LNCaP clone FGC (cell line): ENCODE measurements around the gene SIRT7.

Experiments used
- DNase-seq: peaks from one replicate; pipeline ENCODE4 v3.0.0-alpha.2; 2011; ENCODE audit warnings: low read depth
- H3K4me3 ChIP-seq: 2 replicates; pipeline ENCODE4 v1.5.1; 2011; ENCODE audit warnings: mild to moderate bottlenecking, low read depth, low read length, control low read depth
- TF ChIP-seq, protein P1 (sequence below): IDR thresholded peaks from 2 replicates; pipeline ENCODE4 v1.5.1; 2012; ENCODE audit warnings: mild to moderate bottlenecking; ENCODE audit not compliant: control insufficient read depth, insufficient read depth; ENCODE audit errors: extremely low read depth

Gene SIRT7

DNA sequence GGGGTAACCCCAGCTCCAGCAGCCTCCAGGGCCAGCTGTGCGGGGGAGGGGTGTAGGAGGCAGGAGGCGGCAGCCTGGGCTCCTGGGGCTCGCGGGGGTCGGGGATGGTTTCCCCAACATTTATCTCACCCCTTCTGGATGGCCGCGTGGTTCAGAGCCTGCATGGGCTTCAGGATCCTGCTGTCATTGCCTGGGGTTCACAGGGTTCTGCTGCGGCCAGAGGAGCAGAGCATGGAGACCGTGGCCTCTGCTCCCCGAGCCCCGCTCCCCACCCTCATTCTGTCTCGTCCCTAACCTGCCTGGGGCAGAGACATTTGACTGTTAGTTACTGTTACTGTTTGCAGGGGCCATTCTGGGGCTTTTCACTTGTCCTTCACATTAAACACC is 24.2 kb upstream of the SIRT7 start:
- no peak for DNase-seq
- TF ChIP-seq, protein P1, sequence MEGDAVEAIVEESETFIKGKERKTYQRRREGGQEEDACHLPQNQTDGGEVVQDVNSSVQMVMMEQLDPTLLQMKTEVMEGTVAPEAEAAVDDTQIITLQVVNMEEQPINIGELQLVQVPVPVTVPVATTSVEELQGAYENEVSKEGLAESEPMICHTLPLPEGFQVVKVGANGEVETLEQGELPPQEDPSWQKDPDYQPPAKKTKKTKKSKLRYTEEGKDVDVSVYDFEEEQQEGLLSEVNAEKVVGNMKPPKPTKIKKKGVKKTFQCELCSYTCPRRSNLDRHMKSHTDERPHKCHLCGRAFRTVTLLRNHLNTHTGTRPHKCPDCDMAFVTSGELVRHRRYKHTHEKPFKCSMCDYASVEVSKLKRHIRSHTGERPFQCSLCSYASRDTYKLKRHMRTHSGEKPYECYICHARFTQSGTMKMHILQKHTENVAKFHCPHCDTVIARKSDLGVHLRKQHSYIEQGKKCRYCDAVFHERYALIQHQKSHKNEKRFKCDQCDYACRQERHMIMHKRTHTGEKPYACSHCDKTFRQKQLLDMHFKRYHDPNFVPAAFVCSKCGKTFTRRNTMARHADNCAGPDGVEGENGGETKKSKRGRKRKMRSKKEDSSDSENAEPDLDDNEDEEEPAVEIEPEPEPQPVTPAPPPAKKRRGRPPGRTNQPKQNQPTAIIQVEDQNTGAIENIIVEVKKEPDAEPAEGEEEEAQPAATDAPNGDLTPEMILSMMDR = no peak
- no peak overlapping the region for H3K4me3 ChIP-seq

- TF ChIP-seq, protein P1 = no peak
- no peak overlapping the region for H3K4me3 ChIP-seq
- no peak for DNase-seq
These were observed 23.6 kb upstream of the SIRT7 start for GRCh38 chr17:81941484-81942166.

DNA sequence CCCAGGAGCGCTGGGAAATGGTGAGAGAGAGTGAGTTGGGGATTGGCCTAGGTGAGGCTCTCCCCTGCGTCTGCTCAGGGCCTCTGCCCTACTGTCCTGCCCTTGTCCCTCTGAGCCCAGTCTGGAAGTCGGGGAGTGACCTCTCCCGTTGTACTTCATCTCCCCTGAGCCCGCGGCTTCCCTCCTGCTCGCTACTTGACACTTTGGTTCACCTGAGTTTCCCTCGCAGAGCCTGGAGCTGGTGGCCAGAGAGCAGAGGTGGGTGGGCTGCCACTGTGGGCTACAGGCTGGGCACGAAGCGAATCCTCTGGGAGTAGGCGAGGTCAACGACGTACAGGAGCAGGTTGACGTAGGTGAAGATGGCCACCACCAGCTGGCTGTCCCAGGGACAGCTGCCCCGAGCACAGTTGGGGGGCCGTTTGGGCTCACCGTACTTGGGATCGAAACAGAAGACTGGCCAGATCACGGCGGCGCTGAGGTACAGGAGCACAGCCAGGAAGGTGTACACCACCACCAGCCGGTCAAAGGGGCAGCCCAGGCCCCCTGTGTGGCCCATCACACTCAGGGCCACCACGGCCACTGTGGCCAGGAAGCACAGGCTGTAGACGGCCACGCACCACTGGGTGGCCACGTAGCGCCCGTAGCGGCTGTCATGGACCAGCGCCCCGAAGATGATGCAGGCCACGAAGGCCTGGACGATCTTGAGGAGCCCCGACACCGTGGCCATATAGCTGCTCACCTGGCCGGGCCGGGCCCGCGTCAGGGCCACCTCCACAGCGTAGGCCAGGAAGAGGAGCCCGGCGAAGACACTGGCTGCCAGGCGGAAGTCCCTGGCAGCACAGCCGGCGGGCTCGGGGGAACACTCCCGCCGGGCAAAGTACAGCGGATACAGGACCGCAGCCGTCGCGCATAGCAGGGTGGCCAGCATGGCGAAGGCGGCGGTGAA is 22.8 kb upstream of the SIRT7 start:
- TF ChIP-seq, protein P1 = no peak
- no peak for DNase-seq
- no peak overlapping the region for H3K4me3 ChIP-seq

DNA sequence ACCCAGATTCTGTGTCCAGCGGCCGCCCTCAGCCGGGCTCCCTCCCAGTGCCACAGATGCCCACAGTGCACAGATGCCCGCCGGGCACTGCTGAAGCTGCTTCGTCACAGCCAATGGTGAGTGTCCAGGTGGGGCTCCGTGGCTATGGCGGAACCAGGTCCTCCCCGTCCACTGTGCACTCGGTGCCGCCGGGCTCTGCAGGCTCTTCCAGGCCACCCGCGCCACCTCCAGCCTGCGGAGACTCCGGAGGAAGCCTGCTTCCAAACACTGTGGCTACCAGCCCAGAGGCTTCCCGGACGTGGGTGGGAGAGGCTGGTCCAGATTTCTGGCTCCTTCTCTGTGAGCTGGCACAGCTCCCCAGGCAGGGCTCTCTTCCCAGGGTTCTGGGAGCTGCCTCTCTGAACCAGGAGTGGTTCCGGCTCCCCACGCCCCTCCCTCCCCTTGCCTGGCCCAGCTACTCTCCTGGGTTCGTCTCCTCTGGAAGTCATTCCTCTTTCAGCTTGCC is 22.0 kb upstream of the SIRT7 start:
- H3K4me3 ChIP-seq = no peak overlapping the region
- no peak for DNase-seq
- TF ChIP-seq, protein P1 = no peak

- TF ChIP-seq, protein P1 = no peak
- H3K4me3 ChIP-seq = no peak overlapping the region
- DNase-seq = no peak
These were observed 21.2 kb upstream of the SIRT7 start for GRCh38 chr17:81939218-81939617.

GRCh38 chr17:81935709-81936084 is 17.7 kb upstream of the SIRT7 start:
- DNase-seq = no peak
- TF ChIP-seq, protein P1 = no peak
- peak overlapping the region; percentile 96 for H3K4me3 ChIP-seq
